Hematopoietic multipotent progenitor cell treated with erythropoietin and hydrocortisone succinate and interleukin-3 and kit ligand, for 8 days (in vitro differentiated cells): ENCODE measurements around the gene AKR1D1.
"Not testable (repeated sequence)": the region's sequence is repeated elsewhere in the genome, so short reads cannot be mapped to it uniquely, and the experiment has no call there.

Source experiments
- DNase-seq: peaks from one replicate; pipeline ENCODE4 v3.0.0-alpha.2; 2015

Gene AKR1D1

GRCh38 chr7:138074540-138074939, 1.7 kb upstream of the AKR1D1 start:
- no peak for DNase-seq

DNA sequence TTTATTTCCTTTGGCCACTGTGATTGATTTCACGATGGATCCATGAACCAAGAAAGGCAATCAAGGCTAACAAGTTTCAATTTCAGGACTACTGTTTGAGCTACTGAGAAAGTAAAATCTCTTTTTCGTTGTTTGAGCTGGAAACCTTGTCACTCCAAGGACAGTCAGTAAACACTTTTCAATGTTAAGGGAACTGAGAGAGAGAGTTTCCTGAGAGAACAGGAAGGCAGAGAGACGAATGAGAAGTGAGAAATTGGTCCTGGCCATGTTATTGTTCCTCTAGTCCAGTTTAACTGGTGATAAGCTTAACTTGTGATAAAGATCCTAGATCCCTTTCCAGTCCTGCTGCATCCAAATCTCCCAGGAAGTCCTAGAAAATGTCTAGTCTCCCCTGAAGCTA, 909 bp upstream of the AKR1D1 start:
- DNase-seq, result no peak

DNA sequence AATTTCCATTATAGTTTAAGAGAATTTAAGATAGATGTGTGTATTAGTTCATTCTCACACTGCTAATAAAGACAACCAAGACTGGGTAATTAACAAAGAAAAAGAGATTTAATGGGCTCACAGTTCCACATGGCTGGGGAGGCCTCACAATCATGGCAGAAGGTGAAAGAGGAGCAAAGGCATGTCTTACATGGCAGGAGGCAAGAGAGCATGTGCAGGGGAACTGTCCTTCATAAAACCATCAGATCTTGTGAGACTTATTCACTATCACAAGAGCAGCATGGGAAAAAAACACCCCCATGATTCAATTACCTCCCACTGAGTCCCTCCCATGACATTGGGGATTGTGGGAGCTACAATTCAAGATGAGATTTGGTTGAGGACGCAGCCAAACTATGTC, 473 bp upstream of the AKR1D1 start:
- not testable (repeated sequence) for DNase-seq

DNA sequence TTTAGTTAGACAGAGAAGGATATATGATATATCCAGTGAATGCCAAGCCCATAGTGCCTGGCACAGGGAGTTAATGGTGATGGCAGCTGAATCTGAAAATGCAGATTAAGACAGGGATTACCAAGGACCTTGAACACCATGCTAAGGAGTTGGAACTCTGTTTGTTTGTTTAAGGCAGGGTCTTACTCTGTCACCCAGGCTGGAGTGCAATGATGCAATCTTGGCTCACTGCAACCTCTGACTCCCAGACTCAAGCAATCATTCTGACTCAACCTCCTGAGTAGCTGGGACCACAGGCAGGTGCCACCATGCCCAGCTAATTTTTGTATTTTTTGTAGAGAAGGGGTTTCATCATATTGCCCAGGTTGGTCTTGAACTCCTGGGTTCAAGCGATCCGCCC, 1.6 kb downstream of the AKR1D1 start:
- no peak for DNase-seq

- DNase-seq, result no peak
Observed at GRCh38 chr7:138079137-138079536, 2.9 kb downstream of the AKR1D1 start.

- no peak for DNase-seq
Observed at GRCh38 chr7:138081868-138082267, 5.6 kb downstream of the AKR1D1 start.

- no peak for DNase-seq
Observed at GRCh38 chr7:138083859-138084258, 7.6 kb downstream of the AKR1D1 start.

GRCh38 chr7:138086563-138087270, 10.5 kb downstream of the AKR1D1 start:
- DNase-seq, result no peak

GRCh38 chr7:138089080-138089901, 13.0 kb downstream of the AKR1D1 start:
- no peak for DNase-seq

GRCh38 chr7:138091032-138091431, 14.8 kb downstream of the AKR1D1 start:
- DNase-seq, result no peak

- not testable (repeated sequence) for DNase-seq
Observed at GRCh38 chr7:138091840-138092239, 15.6 kb downstream of the AKR1D1 start.

DNA sequence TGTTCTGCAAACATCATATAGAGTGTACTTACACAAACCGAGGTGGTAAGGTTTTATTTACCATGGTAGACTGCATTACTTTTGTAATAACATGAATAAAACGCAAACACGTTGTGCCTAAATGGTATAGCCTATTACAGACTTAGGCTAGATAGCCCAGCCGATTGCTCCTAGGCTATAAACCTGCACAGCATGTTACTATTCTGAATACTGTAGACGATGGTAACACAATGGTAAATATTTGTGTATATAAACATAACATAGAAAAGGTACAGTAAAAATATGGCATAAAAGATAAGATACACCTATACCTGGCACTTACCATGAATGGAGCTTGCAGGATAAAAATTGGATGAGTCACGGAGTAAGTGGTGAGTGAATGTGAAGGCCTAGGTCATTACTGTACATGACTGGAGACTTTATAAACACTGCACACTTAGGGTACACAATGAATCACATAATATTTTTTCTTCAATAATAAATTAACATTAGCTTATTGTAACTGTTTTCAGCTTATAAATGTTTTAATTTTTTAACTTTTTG, 16.3 kb downstream of the AKR1D1 start:
- no peak for DNase-seq

- DNase-seq, result no peak
Observed at GRCh38 chr7:138095972-138096935, 20.0 kb downstream of the AKR1D1 start.

DNA sequence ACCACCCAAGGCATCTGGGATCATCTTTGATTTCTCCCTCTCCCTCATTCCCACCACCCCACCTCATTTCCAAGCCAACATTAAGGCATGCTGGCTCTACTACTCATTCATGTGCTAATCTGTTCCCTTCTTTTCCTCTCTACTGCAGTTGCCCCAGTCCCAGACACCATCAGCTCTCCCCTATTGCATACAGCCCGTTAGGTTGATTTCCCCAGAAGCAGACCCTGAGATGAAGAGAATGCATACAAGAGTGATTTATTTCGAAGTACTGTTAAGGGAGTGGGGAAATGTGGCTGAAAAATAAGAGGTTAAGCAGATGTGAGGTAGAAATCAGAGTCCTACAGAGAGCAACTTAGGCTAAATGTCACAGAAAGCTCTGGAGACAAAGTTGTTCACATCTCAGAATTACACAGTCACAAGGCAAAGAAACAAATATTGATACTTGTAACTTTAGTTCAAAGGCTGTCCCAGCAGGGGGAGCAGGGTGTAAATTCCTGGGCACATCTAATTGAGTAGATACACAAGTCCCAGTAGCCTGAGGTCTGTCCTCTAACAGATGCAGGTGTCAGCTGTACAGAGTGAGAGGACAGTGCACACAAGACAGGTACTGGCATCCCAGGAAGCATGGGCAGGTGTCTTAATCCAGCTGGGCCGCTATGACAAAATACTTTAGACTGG, 20.9 kb downstream of the AKR1D1 start:
- peak; percentile 60 for DNase-seq

- no peak for DNase-seq
Observed at GRCh38 chr7:138099813-138100212, 23.6 kb downstream of the AKR1D1 start.

- no peak for DNase-seq
Observed at GRCh38 chr7:138105221-138105620, 29.0 kb downstream of the AKR1D1 start.

- no peak for DNase-seq
Observed at GRCh38 chr7:138115047-138115446, 38.8 kb downstream of the AKR1D1 start.

GRCh38 chr7:138116141-138116540, 39.9 kb downstream of the AKR1D1 start:
- no peak for DNase-seq

DNA sequence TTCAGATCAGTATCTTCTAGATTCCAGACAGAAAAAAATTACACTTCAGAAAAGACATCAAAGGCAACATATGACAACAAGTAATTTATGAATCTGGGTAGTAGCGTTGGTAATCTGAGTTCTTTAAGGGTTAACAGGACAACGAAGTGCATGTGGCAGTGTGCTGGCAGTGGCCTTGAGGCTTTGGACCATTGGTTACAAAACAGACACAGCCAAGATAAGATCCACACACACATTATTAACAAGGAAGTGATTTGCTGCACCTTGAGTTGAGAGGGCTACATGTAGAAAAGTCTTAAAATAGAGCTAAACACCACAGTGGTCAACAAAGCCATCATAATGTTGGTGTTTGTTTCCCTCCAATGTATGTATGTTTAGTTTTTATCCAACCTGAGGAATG, 40.6 kb downstream of the AKR1D1 start:
- no peak for DNase-seq

- DNase-seq, result no peak
Observed at GRCh38 chr7:138120140-138120827, 44.0 kb downstream of the AKR1D1 start.

- DNase-seq, result no peak
Observed at GRCh38 chr7:138122162-138122561, 45.9 kb downstream of the AKR1D1 start.

GRCh38 chr7:138125119-138125518, 48.9 kb downstream of the AKR1D1 start:
- DNase-seq, result no peak
